GM19035 (cell line): ENCODE measurements around the gene COP1.

Source experiments
- ATAC-seq: cut with Tn5 transposase; IDR thresholded peaks from one replicate; pipeline ENCODE4 v1.9.1; 2021; ENCODE audit not compliant: unreplicated experiment

The COP1 gene

DNA sequence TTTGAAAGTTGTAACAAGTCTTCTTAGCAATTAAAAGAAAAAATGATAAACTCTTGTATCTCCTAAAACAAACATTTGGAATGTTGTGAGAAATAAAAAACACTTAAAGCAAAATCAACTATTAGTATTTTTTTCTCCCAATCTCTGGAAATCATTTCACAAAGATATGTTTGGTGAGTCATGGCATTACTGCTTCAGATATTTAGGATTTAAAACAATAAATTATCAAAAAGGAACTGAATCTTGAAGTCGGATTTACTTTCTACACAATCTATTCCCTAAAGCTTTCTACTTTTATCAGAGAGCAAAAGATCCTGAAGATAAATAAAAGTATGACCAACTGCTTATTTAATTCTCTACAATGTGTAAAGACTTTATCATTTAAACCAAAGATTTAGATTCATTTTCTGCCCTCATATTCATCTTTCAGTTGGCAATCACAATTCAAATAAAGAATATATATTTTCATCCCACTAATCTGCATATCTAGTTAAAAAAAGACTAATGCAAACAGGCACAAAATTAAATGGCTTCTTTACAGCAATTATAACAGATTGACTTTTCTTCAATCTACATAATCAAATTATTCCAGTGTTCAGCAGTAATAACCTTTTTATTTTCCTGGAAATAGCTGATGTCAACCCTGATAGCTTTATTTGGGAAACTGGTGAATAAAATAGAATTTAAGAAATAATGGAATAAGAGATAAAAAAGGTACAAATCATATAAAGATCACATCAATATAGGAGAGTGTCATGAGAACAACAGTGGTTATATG lies 230.0 kb downstream of the COP1 start:
- no peak for ATAC-seq

DNA sequence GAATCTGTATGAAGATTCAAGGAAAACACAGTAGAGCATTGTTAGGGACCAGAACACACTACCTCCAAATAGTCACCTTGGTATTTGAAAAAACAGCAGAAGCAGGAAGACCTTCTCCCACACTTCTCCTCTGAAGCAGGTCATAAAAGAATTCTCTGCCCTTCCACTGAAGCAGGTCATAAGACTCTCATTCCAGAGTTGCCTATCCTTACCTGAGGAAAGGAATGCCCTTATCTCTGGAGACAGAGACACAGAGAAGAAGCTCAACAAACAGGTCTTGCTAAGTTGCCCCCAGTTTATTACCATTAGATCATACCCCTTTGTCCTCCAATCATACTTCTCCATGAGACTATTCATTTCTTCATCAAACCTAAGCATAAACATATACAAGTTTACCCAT lies 237.9 kb downstream of the COP1 start:
- no peak for ATAC-seq

DNA sequence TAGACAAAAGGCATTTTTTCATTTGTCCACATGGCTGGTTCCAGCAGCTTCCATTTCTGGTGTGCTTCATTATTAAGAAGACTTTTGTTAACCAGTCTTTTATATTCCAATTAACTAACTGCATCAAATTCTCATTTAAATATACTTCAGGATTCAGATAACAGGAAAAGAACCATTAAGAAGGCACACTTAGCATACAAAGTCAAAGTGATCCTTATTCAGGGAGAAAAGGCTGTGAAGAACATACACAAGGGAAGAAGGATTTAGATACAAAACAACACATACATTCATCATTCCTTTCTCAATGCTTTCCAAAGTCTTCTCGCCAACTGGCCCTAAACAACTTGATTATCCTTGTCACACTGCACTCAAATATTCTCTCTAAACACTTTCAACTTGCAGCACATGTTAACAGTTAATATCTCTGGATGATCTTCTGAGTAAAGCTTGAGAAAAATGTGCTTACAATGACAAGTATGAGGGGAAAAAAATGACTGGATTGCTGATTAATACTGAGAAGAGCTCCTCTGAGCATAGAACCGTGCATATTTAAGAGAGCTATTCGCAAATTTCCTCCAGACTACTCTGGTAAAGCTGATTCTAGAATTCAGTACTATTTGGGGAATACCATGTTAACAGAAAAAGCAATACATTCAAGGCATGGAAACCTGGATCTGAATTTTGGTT lies 238.5 kb downstream of the COP1 start:
- ATAC-seq = no peak

GRCh38 chr1:175963740-175964139 lies 243.3 kb downstream of the COP1 start:
- no peak for ATAC-seq

DNA sequence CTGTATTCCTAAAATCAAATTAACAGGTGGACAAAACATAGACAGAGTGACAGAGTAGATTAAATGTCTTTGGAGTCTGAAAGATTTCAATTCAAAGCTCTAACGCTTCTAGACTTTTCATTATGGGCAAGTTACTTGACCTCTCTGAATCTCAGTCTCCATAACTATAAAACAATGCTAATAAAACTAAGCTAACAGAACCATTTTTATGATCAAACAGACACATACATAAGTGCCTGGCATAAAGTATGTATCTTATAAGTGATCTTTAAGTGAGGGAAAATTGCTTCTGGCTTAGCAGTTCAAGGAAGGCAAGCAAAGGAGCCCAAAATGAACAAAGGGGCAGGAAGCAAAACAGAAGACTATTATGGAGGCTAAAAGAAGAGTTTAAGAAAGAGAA lies 246.9 kb downstream of the COP1 start:
- ATAC-seq = no peak

- ATAC-seq = no peak
Observed at GRCh38 chr1:175951627-175952026, 255.5 kb downstream of the COP1 start.

DNA sequence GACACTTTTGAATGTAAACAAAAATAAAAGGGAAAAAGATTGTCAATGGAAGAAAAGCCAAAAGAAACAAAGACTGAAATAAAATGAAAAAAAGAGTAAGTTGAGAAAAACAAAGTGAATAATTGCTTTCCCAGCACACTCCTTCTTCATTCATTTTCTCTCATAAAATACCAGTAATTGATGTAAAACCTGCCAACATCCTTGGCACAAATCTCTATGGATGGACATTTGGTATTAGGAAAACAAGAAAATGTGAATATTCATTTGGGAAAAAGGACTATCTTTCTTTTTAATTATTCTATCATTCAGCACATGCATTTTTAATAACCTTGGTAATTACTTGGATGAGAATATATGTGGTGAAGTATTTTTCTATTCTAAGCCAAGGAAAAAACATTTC lies 259.3 kb downstream of the COP1 start:
- ATAC-seq = no peak

DNA sequence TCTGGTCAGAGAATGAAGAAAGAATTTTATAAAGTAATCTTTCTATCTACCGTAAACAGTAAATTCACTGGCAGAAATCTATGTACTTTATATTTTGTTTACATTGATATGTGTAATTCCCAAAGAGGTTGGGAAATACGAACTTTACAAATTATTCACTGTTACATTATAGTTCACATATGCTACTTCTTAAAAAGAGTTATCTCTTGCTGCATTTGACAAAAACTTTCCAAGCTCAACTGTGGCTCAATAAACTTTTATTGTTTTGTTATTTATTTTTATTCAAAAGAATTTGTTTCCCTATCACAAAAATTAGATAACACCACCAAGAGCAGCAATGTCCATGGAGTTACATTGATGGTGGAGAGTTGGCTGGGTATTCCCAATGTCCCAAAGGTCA lies 262.5 kb downstream of the COP1 start:
- no peak for ATAC-seq

- ATAC-seq = no peak
Observed at GRCh38 chr1:175941164-175941563, 265.9 kb downstream of the COP1 start.

GRCh38 chr1:175936736-175937135 lies 270.4 kb downstream of the COP1 start:
- ATAC-seq = no peak

DNA sequence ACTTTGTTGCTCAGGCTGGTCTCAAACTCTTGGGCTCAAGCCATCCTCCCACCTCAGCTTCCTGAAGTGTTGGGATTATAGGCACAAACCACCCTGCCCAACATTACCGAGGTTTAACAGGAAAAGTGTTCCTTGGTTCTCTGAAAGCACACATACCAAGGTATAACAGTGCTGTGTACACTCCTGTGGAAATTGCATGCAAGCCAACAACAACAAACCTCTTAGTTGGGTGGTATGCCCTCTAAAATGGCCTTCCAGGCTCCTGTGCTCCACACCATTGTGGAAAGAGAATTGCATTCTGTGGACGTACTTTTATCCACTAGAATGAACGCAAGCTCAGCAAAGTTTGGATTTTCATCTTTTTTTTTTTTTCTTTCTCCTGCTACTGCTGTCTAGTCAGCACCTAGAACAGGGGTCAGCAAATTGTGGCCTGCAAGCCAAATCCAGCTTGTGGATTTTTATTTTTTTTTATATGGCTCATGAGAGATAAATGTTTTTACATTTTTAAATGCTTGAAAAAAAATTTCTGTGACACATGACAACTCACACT lies 271.4 kb downstream of the COP1 start:
- no peak for ATAC-seq

DNA sequence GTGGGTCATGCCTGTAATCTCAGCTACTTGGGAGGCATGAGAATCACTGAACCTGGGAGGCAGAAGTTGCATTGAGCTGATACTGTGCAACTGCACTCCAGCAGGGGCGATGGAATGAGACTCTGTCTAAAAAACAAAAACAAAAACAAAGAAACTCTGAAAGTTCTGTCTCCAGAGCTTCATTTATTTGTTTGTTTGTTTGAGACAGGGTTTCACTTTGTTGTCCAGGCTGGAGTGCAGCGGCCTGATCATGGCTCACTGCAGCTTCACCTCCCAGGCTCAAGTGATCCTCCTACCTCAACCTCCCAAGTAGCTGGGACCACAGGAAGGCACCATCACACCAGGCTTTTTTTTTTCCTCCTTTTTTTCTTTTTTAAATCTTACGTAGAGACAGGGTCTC lies 271.9 kb downstream of the COP1 start:
- ATAC-seq = no peak

GRCh38 chr1:175933801-175934200 lies 273.3 kb downstream of the COP1 start:
- no peak for ATAC-seq

GRCh38 chr1:175927944-175928343 lies 279.1 kb downstream of the COP1 start:
- ATAC-seq = no peak

GRCh38 chr1:175922254-175922881 lies 284.7 kb downstream of the COP1 start:
- ATAC-seq = no peak

- no peak for ATAC-seq
Observed at GRCh38 chr1:175920381-175920780, 286.7 kb downstream of the COP1 start.

DNA sequence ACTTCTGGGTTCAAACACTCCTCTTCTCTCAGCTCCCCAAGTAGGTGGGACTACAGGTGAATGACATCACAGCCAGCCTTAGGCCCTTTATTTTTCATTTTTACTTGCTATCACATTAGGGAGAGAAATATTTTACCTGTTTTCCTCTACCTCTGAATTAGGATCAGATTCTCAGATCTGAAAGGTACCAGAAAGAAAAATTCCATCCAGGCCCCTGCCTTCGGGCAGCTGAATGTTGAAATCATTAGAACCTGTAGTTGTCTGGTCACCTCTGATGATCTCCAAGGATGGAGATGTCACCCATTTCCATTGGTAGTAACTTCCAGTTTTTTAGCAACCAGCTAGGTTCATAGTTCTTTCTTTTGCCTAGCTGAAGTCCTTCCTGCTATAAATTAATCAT lies 288.1 kb downstream of the COP1 start:
- ATAC-seq = no peak

GRCh38 chr1:175918364-175918801 lies 288.7 kb downstream of the COP1 start:
- no peak for ATAC-seq

DNA sequence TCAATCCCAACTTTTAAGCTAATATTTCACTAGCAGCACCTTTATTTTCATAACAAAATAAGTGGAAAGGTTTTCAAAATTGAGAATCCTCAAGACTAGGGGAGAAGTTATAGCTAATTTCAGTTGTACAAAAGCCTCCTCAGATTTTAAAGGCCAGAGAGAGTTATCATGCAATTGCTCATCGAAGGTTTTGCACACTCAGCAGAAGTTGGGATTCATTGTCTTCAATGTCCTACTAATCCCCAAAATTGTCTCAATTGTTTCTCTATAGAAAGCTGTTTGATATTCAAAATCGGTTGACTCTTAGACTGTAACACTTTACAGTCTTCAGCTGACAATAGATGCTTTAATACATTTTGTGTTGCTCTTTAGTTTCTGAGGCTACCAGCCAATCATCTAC lies 293.0 kb downstream of the COP1 start:
- no peak for ATAC-seq

GRCh38 chr1:175911138-175911537 lies 295.9 kb downstream of the COP1 start:
- ATAC-seq = no peak

- no peak for ATAC-seq
Observed at GRCh38 chr1:175906370-175906769, 300.7 kb downstream of the COP1 start.

- ATAC-seq = no peak
Observed at GRCh38 chr1:175904808-175905207, 302.3 kb downstream of the COP1 start.
